GM19328 (cell line): ENCODE results near the gene ANKFY1.
"Not testable (repeated sequence)": the region's sequence is repeated elsewhere in the genome, so short reads cannot be mapped to it uniquely, and the experiment has no call there.

ENCODE experiments used
- ATAC-seq: cut with Tn5 transposase; IDR thresholded peaks from one replicate; pipeline ENCODE4 v1.9.1; 2021; ENCODE audit warnings: mild to moderate bottlenecking, moderate library complexity; ENCODE audit not compliant: unreplicated experiment

Gene ANKFY1

GRCh38 chr17:4262703-4263102 lies 1.1 kb downstream of the ANKFY1 start:
- no peak for ATAC-seq

GRCh38 chr17:4261452-4261851 lies 2.3 kb downstream of the ANKFY1 start:
- no peak for ATAC-seq

- no peak for ATAC-seq
Measured at GRCh38 chr17:4258867-4259266, 4.9 kb downstream of the ANKFY1 start.

GRCh38 chr17:4256952-4257351 lies 6.8 kb downstream of the ANKFY1 start:
- ATAC-seq, result no peak

GRCh38 chr17:4255271-4255670 lies 8.5 kb downstream of the ANKFY1 start:
- ATAC-seq, result not testable (repeated sequence)

- ATAC-seq, result no peak
Measured at GRCh38 chr17:4250887-4251286, 12.9 kb downstream of the ANKFY1 start.

GRCh38 chr17:4249452-4250029 lies 14.2 kb downstream of the ANKFY1 start:
- ATAC-seq, result no peak

- ATAC-seq, result no peak
Measured at GRCh38 chr17:4248504-4249277, 15.1 kb downstream of the ANKFY1 start.

GRCh38 chr17:4247971-4248388 lies 15.8 kb downstream of the ANKFY1 start:
- ATAC-seq, result no peak

GRCh38 chr17:4247361-4247970 lies 16.3 kb downstream of the ANKFY1 start:
- ATAC-seq, result no peak

GRCh38 chr17:4246674-4247073 lies 17.1 kb downstream of the ANKFY1 start:
- ATAC-seq, result no peak

- no peak for ATAC-seq
Measured at GRCh38 chr17:4241535-4241934, 22.2 kb downstream of the ANKFY1 start.

- ATAC-seq, result no peak
Measured at GRCh38 chr17:4236456-4236855, 27.3 kb downstream of the ANKFY1 start.

- ATAC-seq, result no peak
Measured at GRCh38 chr17:4235372-4236279, 28.2 kb downstream of the ANKFY1 start.

- no peak for ATAC-seq
Measured at GRCh38 chr17:4234401-4234800, 29.4 kb downstream of the ANKFY1 start.

- ATAC-seq, result no peak
Measured at GRCh38 chr17:4233668-4234258, 30.0 kb downstream of the ANKFY1 start.

GRCh38 chr17:4232168-4232813 lies 31.5 kb downstream of the ANKFY1 start:
- ATAC-seq, result no peak

- no peak for ATAC-seq
Measured at GRCh38 chr17:4229627-4230541, 33.9 kb downstream of the ANKFY1 start.
